ENCODE measurements around the gene AUTS2.
A peak's percentile ranks its signal among the peaks of the same experiment; 100 is the strongest.
"Not testable (repeated sequence)": the region's sequence is repeated elsewhere in the genome, so short reads cannot be mapped to it uniquely, and the experiment has no call there.

Gene AUTS2

DNA sequence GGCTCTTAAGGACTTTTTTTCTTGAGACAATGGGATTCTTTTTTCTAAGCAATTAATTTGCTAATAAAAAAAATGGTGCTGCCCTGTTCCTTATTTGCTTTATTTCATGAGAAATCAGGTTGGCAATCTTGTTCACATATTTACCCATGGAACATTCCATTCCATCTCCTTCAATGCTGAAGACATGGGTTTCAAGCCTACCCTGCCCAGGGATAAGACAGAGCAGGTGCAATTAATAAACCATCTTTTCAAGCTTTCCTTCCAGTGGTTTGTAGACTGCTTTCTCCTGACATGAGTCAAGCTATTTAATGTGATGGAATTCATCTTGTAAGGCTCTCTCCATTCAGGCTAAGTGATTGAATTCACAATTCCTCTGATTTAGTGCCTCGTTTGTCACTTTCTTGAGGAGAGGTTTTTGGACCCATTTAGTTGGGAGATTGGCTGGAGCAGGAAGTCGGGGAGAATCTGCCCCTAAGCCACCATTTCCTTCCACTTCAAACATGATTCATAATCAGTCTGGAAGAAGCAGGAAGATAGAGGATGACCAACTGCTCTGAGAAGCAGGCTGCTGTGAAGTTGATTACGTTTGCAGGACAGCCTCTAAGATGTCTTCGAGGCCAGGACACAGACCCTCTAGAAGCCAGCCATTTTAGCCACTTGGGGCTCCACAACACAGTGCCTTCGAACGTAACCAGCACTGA, 981.3 kb downstream of the AUTS2 start:
- no peak for DNase-seq

- no peak for DNase-seq
Observed at GRCh38 chr7:70580161-70580560, 981.9 kb downstream of the AUTS2 start.

DNA sequence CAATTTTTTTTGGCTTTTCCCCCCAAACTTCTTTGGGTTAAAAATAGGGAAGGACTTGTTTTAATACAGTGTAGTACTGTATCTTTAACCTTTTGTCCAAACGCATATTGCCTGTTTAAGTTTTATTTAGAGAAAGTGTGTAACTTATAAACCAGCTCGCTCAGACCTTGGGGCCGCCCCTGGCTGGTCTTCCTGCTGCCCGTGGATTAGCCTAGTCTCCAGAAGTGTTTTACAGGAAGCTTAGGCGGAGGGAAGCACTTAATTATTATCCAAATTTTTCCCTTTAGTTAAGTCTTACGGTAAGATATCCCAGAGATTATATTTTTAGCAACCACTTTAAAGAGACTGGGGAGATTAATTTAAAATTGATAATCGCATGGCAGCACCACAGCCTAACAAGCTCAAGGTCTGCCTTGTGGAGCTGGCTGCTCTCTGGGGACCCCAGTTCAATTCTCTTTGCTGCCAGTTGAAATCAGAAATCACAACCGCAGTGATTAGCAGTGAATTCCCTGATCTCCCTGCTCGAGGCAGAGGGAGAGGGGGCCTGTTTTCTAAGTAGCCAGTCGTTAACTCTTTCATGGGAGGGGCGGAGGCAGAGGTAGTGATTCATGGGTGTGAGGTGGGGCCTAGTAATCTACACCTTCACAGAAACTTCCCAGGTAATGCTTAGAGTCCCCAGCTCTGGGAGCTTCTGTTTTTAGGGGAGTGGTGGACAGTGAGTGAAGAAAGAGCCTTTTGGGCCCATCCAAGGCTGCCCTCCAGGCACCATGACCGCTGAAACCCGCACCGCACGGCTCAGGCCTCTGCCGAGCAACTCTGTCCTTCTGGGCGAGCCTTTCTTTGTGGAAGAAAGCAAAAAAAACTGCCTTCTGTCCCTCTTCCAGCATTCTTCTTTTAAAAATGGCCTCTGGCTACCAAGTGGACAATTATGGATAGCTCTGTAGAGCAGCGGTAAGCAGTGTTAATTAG, 984.9 kb downstream of the AUTS2 start:
- no peak for DNase-seq

DNA sequence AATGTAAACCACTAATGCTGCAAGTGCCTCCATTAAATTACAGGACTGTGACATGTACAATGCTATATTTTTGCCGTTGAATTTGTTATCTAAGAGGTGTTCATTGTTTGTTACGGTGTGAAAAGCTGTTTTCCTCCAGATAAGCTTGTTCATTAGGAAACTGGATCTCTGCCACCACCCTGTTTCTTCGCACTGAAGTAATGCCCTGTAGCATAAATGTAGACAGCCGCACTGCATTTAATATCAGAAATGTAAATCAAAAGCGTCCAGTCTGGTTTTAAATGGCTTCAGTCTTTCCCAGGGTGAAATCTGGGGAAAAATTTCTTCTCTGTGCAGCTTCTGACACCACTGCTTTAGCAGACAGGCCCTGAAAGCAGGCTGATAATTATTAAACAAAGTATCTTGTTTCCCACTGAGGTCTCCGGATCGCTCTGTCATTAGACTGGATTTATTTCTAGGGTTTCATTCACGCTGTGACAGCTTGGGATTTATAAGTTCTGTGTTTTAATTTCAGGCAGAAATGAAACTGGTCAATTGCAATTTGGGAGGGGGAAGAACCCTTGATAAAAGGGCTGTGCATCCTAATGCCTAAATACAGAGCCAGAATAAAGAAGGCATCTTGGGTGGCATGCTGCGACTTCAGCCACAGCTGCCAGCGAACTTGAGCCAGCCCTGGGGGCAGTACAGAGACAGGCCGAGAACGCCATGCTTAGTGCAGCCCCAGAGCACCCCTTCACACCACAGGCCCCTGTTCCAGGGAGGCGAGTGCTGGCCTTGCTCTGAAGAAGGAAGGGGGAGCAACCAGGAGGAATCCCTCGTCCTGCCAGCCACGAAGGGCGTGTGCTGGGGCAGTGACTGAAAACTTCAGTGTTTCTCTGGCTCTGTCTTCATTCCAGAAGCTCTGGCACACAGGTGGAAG, 985.9 kb downstream of the AUTS2 start:
- no peak for DNase-seq

- DNase-seq, result peak; percentile 3
Observed at GRCh38 chr7:70585071-70585470, 986.8 kb downstream of the AUTS2 start.

DNA sequence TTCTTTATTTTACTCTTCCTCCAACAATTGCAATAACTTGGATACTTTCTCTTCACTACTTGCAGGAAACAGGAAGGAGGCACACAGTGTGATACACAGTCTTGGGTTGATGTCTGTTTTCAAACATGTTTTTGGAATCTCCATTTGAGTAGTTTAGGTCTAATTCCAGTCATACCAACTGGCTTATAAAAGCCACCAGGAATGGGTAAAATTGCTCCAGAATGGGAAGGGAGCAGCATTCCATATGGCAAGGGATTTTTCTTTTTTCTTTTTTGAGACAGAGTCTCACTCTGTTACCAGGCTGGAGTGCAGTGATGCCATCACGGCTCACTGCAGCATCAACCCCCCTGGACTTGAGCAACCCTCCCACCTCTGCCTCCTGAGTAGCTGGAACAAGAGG, 988.5 kb downstream of the AUTS2 start:
- DNase-seq, result no peak

- DNase-seq, result no peak
Observed at GRCh38 chr7:70587739-70588138, 989.5 kb downstream of the AUTS2 start.

- no peak for DNase-seq
Observed at GRCh38 chr7:70588191-70588921, 990.1 kb downstream of the AUTS2 start.

DNA sequence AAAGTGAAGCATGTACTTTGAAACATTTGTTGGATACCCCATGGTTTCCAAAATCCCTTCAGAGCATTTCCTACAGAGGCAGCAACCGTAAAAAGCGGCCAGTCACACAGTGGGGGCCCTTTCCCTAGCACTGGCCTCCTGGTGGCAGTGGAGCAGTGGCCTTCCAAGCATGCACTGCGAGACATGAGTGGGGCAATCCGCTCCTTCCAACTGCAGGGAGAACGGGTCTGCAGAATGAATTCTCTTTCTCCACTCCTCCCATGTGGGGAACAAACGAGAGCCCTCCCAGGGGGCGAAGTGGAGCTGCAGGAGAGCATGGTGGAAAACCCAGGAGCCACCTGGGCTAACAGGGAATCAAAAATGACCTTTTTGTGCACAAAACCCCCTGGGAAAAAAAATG, 990.7 kb downstream of the AUTS2 start:
- no peak for DNase-seq

GRCh38 chr7:70589590-70589989, 991.3 kb downstream of the AUTS2 start:
- DNase-seq, result no peak

DNA sequence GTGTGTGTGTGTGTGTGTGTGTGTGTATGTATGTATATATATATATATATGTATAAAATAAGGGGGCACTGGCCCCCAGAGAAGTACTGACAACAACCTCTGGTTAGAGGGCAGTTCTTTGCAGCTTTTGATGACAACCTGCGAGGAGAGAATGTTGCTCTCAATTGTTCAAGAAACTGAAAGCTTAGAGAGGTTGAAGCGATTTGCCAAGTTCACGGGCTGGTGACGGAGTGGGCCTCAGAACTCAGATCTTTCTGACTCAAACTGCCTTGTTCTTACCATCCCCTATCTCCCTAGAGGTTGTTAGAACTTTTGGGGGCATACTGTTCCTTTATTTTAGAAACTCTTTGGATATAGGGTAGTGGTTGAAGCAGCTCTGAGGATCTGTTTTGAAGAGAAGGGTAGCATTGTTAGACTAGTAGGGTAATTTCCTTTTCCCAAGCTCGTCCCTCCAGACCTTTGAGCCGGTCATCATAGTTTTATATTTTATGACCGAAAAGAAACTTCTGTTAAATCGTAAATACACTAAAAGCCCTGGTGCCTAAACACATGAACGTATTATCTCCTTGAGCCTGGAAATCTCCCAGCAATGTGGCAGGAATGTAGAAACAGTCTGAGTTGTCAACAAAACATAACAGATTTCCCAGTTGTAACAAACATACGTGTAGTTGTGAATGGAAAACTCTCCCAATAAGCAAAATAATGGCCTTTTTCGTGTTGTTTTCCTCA, 992.0 kb downstream of the AUTS2 start:
- DNase-seq, result no peak

DNA sequence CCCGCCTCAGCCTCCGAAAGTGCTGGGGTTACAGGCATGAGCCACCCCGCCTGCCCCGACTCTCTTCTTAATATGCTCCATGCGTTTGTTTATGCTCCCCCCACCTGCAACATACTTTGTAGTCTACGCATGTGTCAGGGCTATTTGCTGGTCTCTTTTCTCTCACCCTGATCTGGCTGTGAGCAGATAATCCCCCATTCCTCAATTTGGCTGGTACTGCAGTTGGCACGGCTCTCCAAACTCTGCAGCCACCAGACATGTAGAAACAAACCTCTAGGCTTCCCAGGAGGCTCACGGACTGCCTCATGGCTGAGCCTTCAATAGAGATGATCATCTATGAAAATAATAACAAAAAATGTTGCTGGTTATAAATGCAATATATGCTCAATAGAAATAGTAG, 993.4 kb downstream of the AUTS2 start:
- no peak for DNase-seq

- DNase-seq, result no peak
Observed at GRCh38 chr7:70592171-70592570, 993.9 kb downstream of the AUTS2 start.

- no peak for DNase-seq
Observed at GRCh38 chr7:70594170-70594569, 995.9 kb downstream of the AUTS2 start.

- not testable (repeated sequence) for DNase-seq
Observed at GRCh38 chr7:70594885-70595284, 996.6 kb downstream of the AUTS2 start.

DNA sequence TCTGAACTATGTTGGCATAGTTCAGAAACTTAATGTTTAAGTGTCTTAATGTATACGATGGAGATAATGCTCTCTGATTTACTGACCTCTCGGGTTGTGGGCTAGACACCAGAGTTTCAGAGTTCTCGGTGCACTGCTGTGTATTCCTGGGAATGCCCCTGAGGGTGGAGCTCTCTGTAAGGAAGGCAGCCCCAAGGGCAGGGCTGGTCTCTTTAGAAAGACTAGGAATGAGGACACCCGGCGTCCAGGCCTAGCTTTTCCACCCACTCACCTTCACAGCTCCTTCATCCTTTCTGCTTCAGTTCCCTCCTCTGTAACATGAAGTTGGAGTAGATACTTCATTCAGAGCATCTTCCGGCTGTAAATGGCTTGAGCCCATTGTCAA, 997.1 kb downstream of the AUTS2 start:
- no peak for DNase-seq

GRCh38 chr7:70595755-70596597, 997.7 kb downstream of the AUTS2 start:
- DNase-seq, result peak; percentile 0

- DNase-seq, result no peak
Observed at GRCh38 chr7:70596598-70596913, 998.3 kb downstream of the AUTS2 start.

GRCh38 chr7:70597066-70597465, 998.8 kb downstream of the AUTS2 start:
- no peak for DNase-seq

DNA sequence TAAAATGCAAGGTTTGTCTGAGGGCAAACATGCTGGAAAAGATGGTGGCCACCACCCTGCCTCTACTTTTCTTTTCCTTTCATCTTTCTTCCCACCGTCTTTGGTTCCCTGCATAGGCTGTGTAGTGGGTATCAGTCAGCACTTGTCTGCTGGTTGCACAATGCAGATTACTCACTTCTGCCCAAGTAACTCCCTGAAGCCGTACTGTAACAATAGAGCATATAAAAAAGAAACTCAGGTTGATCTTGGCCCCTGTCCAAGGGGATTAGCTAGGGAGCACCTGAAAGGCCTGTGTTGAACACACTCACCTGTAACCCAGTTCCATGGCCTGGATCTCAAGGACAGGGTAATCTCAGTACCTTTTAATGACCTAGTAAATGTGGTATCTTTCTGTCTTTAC, 1000.7 kb downstream of the AUTS2 start:
- no peak for DNase-seq

All from CD4-positive, alpha-beta T cell treated with Interleukin-10 for 1 hour (primary cell).